Thymus (tissue), 11 donors: ENCODE measurements around the gene ASB15. TPM values are rescaled to one million over a fixed set of nuclear protein-coding genes. Genes with fewer than 3 reads are reported as not detected.

Experiments
- DNase-seq, 9 donors: peaks; one replicate each; pipeline ENCODE4 v3.0.0-alpha.2; 2013; ENCODE audit warnings: low spot score in 9 of 9, low read depth in 6 of 9, missing footprints in 1 of 9
- H3K27ac ChIP-seq, 2 donors: one replicate each; pipeline ENCODE4 v1.5.1; 2013; ENCODE audit warnings: control low read depth in 1 of 2, low read depth in 1 of 2, low read length in 1 of 2, mild to moderate bottlenecking in 1 of 2, moderate library complexity in 1 of 2
- H3K27me3 ChIP-seq, 2 donors: one replicate each; pipeline ENCODE4 v1.5.1; 2013; ENCODE audit warnings: low read length in 1 of 2; ENCODE audit not compliant: control insufficient read depth in 2 of 2, insufficient read depth in 1 of 2
- H3K36me3 ChIP-seq, 2 donors: one replicate each; pipeline ENCODE4 v1.5.1; 2013; ENCODE audit warnings: low read length in 1 of 2, mild to moderate bottlenecking in 1 of 2, moderate library complexity in 1 of 2; ENCODE audit not compliant: control insufficient read depth in 2 of 2, insufficient read depth in 2 of 2
- H3K4me1 ChIP-seq, 2 donors: one replicate each; pipeline ENCODE4 v1.5.1; 2013; ENCODE audit warnings: low read length in 2 of 2; ENCODE audit not compliant: control insufficient read depth in 2 of 2, insufficient read depth in 2 of 2
- H3K4me3 ChIP-seq, 2 donors: one replicate each; pipeline ENCODE4 v1.5.1; 2013; ENCODE audit warnings: low read length in 2 of 2, control low read depth in 1 of 2, mild to moderate bottlenecking in 1 of 2
- H3K9me3 ChIP-seq, 2 donors: one replicate each; pipeline ENCODE4 v1.5.1; 2013; ENCODE audit warnings: low read length in 1 of 2, mild to moderate bottlenecking in 1 of 2; ENCODE audit not compliant: control insufficient read depth in 2 of 2, insufficient read depth in 1 of 2
- WGBS: extraction: QIAGEN DNeasy Blood & Tissue Kit; methylation state at CpG from one replicate; pipeline ENCODE4 v1.1.7; 2013; 5-methylcytosine and 5-hydroxymethylcytosine counted together
- polyA plus RNA-seq: library from polyadenylated mRNA; stranded (reverse); fragments of 200-250 nt; gene quantifications from one replicate; pipeline ENCODE4 v1.2.3, GENCODE V29; 2013
- total RNA-seq: library from RNA; stranded (reverse); fragments of 120-200 nt; gene quantifications from one replicate; pipeline ENCODE4 v1.2.4, GENCODE V29; 2013
- donor health status: healthy.

The ASB15 gene
- total and polyA plus RNA-seq, 2 donors: 0.05 TPM; not detected in 1

DNA sequence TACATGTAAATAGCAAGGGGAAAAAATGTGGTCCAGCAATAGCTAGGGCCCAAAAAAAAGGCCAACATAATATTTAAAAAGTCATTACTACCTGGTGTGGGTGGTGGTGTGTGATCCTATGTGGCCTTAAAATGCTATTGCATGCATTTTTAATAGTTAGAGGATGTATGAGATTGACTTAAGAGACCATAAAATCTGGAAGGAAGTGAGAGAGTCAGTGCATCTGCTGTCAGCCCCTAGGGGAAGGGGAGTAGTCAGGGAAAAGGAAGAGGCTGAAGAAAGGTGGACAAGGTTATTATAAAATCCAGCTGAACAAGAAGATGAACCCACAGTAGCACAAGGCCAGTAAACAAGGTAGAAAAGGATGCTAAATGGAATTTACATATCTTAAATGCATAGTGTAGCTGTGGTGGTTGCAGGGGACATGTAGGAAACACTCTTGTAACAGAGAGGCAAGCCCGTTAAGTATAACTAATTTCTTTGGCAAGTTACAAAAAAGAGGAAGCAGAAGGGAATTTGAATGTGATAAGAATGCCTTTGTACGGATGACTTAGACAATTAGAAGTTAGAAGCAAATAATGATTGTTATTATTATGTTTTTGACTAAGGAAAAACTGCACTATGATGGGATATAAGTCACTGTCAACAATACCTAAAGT is 32.1 kb upstream of the ASB15 start:
- 12% methylated on average over 2 of the region's 2 CpGs for WGBS
- Histone ChIP-seq H3K9me3 (no peaks in the 10 kb centered on the region), H3K4me3 (no peak overlapping the region), H3K4me1 (no peaks in the 10 kb centered on the region), H3K27me3 (no peaks in the 10 kb centered on the region), H3K36me3 (no peaks in the 10 kb centered on the region), H3K27ac (no peak overlapping the region)
- no peak for DNase-seq

DNA sequence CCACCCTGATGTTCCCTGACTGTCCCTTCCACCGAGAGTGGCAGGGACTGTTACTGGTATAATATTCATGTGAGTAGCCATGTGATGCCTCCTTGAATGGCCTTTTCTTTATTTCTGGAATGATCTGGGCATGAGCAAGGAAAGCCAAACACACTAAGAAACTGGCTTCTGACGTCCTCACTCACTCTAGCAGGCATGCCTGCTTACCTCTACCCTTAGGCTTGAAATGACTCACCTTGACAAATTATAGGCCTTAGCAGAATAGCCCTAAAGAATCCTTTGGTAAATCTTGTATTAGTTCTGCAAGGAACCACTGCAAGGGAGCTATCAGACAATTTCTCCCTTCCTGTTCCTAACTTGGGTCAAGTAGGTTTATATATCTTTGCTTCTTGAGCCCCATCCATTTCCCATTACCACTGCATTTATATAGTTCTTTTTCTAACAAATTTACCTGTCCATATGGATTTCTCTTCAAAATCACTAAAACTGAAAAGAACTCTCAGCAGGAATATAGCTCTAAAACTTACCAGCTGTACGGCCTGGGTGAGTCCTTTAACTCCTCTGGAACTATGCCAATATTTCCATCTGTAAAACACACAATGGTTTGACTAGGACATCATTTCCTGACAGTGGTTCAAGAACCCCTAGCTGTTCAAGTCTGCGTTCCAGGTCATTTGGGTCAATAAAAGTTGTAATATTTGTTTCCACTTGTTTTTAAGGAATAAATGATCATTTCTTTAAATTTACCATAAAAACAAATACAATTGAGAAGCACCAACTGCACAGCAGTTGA is 31.0 kb upstream of the ASB15 start:
- no peaks in the 10 kb centered on the region for H3K4me1 ChIP-seq
- H3K27me3 ChIP-seq: no peaks in the 10 kb centered on the region
- no peak for DNase-seq
- WGBS: 90% methylated on average over 4 of the region's 4 CpGs
- no peaks in the 10 kb centered on the region for H3K36me3 ChIP-seq
- no peak overlapping the region for H3K27ac ChIP-seq
- no peak overlapping the region for H3K4me3 ChIP-seq
- H3K9me3 ChIP-seq: no peaks in the 10 kb centered on the region

DNA sequence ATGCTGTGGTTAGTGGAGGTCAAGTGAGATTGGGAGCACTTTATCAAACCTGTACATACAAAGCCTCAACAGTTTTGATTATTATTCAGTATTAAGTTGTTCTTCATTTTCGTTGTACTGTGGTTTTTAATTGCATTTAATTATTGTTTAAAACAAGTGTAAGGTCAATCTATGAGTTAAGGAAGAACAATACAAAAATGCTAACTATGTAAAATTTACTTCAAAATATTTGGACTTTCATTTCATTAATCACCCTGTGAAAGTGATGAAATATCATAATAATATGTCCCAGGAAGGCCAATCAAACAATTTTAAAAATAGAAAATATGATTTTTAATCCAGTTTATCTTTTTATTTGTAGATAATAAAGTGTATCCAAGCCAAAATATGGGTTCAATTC is 30.4 kb upstream of the ASB15 start:
- H3K27me3 ChIP-seq: no peaks in the 10 kb centered on the region
- WGBS: 84% methylated on average over 1 of the region's 1 CpG
- DNase-seq: no peak
- no peak overlapping the region for H3K4me3 ChIP-seq
- H3K27ac ChIP-seq: no peak overlapping the region
- no peaks in the 10 kb centered on the region for H3K4me1 ChIP-seq
- no peaks in the 10 kb centered on the region for H3K9me3 ChIP-seq
- H3K36me3 ChIP-seq: no peaks in the 10 kb centered on the region

DNA sequence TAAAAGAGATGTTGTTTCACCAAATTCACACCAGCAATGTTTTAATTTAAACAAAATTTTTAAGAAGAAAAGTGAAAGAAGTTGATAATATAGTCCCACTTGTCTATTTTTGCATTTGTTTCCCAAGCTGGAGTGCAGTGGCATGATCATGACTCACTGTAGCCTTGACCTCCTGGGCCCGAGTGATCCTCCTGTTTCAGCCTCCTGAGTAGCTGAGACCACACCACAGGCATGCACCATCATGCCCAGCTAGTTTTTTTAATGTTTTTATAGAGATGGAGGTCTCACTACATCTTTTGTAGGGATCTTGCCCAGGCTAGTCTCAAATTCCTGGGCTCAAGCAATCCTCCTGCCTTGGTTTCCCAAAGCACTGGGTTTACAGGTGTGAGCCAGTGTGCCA is 29.9 kb upstream of the ASB15 start:
- Histone ChIP-seq H3K4me3 (no peak overlapping the region), H3K27me3 (peaks cover 0 to 2% of the 10 kb centered on the region in 2 donors), H3K27ac (no peak overlapping the region), H3K36me3 (no peaks in the 10 kb centered on the region), H3K9me3 (no peaks in the 10 kb centered on the region), H3K4me1 (no peaks in the 10 kb centered on the region)
- DNase-seq: no peak
- 94% methylated on average over 1 of the region's 1 CpG for WGBS

DNA sequence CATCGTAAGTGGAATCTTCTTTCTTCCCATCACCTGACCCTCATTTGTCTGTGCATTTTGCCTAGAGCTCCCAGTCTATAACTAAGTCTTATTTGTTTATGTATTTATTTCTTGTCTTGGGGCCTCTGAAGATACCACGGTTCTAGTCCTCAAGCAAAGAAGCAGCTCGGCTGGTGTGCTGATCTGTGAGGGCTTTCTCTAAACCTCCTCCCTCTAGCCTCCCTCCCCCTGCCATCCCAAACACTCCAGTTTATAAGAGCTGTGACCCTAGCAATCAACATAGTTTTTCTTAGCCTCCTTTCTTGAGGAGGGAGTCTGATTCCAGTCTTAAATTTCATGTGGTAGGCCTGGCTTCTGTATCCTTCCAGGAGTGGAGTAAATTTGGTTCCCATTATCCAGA is 28.3 kb upstream of the ASB15 start:
- Histone ChIP-seq H3K27ac (no peak overlapping the region), H3K9me3 (no peaks in the 10 kb centered on the region), H3K4me3 (no peak overlapping the region), H3K27me3 (peaks cover 0 to 2% of the 10 kb centered on the region in 2 donors), H3K4me1 (no peaks in the 10 kb centered on the region), H3K36me3 (no peaks in the 10 kb centered on the region)
- no peak for DNase-seq
- WGBS: 91% methylated on average over 3 of the region's 3 CpGs

DNA sequence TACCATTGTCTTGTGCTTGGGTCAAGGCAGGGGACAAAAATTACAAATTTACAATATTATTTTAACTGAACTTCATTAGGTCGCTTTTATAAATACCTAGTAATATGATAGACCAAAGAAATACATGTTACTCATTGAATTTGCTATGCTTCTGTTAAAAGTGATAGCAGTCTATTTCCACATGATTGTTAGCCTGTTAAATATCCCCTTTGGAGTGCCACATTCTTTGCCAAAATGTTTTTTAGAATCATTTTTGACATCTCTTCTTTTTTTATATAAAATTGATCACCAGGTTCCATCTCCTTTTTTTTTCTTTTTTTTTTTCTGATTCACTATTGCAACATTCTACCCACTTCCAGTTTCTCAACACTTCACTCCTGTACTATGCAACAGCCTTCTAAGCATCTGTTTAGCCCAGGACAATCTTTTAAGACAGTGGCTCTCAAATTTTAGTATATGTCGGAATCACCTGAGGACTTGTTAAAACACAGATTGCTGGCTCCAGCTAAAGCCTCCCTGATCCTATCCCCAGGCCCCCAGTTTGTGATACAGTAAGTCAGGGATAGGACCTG is 27.6 kb upstream of the ASB15 start:
- Histone ChIP-seq H3K4me1 (no peaks in the 10 kb centered on the region), H3K9me3 (no peaks in the 10 kb centered on the region), H3K27ac (no peak overlapping the region), H3K36me3 (no peaks in the 10 kb centered on the region), H3K27me3 (peaks cover 0 to 2% of the 10 kb centered on the region in 2 donors), H3K4me3 (no peak overlapping the region)
- 93% methylated on average over 2 of the region's 2 CpGs for WGBS
- no peak for DNase-seq

DNA sequence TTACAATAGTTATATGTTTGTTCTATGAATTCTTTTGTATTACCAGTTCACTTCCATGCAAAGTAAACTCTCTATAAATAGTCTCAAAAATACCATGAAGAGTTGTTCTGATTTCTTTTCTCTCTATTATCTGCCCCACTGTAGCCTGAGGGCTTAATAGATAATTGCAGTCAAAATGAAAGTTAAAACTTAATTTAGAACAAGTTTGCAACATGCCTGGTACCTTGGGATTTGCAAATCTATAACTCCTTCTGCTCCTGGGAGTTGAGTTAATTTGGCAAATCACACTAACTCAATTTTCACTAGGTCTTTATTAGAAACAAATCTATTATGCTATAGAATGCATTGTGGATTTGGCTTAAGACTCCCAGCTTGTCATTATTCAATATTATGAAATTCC is 22.2 kb upstream of the ASB15 start:
- H3K27me3 ChIP-seq: peaks cover 0 to 5% of the 10 kb centered on the region in 2 donors
- no peaks in the 10 kb centered on the region for H3K9me3 ChIP-seq
- H3K27ac ChIP-seq: no peak overlapping the region
- no peak overlapping the region for H3K4me3 ChIP-seq
- DNase-seq: no peak
- H3K4me1 ChIP-seq: no peaks in the 10 kb centered on the region
- no peaks in the 10 kb centered on the region for H3K36me3 ChIP-seq

DNA sequence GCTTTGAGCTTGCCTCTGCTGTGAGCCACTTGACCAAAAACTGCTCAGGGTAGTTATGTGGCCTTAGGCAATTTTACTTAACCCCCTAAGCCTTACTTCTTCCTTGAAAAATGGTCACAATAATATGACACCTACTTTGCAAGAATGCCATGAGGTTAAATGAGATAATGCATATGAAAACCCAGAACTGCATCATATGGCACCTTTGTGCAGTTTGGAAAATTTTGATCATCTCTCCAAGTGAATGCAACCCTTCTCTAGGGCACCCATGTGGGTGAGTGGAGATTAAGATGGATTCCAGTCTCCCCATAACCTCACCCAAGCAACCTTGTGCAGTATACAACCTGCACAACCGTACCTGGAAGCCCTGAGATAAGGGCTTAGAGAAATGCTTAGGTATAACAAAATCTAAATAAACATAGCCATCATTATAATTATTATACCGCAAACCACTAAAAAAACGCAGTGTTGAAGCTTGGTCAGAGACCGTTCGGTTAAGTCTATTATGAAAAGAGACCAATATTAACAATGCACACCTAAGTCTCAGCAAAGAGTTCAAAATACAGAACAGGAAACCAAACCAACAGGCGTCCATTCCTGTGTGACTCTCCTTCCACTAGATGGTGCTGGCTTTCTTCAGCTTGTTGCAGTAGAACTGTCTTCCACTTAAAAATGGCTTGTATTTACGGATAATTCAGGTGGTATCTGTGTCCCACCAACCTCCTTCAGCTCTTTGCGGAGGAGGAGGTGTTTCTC is 21.0 kb upstream of the ASB15 start:
- 40% methylated on average over 8 of the region's 8 CpGs for WGBS
- Histone ChIP-seq H3K9me3 (no peaks in the 10 kb centered on the region), H3K27ac (no peak overlapping the region), H3K36me3 (no peaks in the 10 kb centered on the region), H3K4me1 (no peaks in the 10 kb centered on the region), H3K4me3 (no peak overlapping the region), H3K27me3 (peaks cover 0 to 5% of the 10 kb centered on the region in 2 donors)
- DNase-seq: peak in 3 of 9 donors; percentile 6 to 38 (median 24)

DNA sequence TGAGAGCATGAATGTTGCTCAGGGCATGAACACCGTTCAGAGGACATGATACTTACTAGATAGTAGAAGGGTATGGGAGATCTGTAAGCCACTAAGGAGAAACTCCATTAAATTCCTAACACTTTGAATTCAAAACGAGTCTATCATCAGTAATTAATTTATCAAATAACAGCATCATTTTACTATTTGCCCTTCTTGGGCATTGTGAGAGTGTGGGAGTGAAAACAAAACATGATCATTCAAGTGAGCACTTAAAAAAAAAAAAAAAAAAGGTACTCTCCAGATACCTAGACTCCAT is 20.5 kb upstream of the ASB15 start:
- DNase-seq: no peak
- H3K4me3 ChIP-seq: no peak overlapping the region
- H3K27me3 ChIP-seq: peaks cover 0 to 5% of the 10 kb centered on the region in 2 donors
- WGBS: 55% methylated on average over 2 of the region's 2 CpGs
- no peaks in the 10 kb centered on the region for H3K9me3 ChIP-seq
- H3K27ac ChIP-seq: no peak overlapping the region
- H3K4me1 ChIP-seq: no peaks in the 10 kb centered on the region
- no peaks in the 10 kb centered on the region for H3K36me3 ChIP-seq
